Fibroblast of lung (primary cell): Measurements from ENCODE around the gene DRC3.

Experiments
- EZH2 ChIP-seq: IDR thresholded peaks from 2 replicates; pipeline ENCODE4 v1.5.1; 2012; ENCODE audit warnings: low read length, control low read depth, mild to moderate bottlenecking; ENCODE audit errors: missing control alignments
- TF ChIP-seq, protein P1 (sequence below), 2 donors: IDR thresholded peaks in 1 of 2; conservative IDR thresholded peaks in 1 of 2; 1 replicate in 1 of 2; 2 replicates in 1 of 2; pipeline ENCODE4 v1.5.1; 2011 to 2012; ENCODE audit warnings: low read length in 2 of 2, control low read depth in 1 of 2, inconsistent platforms in 1 of 2, low read depth in 1 of 2, mild to moderate bottlenecking in 1 of 2

DNA sequence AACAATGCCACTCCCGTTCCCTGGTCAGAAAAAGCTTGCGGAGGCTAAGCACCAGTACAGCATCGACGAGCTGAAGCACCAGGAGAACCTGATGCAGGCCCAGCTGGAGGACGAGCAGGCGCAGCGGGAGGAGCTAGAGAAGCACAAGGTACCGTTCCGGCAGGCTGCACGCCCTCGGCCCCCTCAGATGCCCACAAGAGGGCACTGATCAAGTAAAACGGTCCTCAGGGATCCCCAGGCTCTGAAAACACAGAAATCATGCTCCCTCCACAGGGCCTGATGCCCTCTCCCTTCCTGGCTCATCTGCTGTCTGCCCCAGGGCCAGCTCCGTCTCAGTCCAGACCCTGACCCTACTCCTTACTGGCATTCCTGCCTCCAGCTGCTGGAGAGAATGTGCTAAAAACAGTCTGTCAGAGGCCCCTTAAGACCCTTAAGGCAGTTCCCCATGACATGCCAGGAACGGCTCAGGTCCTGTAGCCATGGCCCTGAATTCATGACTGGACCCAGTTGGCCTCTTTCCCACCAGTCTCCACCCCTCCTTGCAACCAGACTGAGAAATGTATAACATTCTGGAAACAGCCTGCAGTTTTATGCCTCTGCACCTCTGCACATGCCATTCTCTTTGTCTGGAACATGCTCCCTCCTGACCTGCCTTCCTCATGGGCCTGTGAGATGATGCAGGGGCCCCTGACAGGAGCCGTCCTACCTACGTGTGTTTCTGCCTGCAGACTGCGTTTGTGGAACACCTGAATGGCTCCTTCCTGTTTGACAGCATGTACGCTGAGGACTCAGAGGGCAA, 21.8 kb downstream of the DRC3 start:
- TF ChIP-seq EZH2, result no peak
- TF ChIP-seq, protein P1, sequence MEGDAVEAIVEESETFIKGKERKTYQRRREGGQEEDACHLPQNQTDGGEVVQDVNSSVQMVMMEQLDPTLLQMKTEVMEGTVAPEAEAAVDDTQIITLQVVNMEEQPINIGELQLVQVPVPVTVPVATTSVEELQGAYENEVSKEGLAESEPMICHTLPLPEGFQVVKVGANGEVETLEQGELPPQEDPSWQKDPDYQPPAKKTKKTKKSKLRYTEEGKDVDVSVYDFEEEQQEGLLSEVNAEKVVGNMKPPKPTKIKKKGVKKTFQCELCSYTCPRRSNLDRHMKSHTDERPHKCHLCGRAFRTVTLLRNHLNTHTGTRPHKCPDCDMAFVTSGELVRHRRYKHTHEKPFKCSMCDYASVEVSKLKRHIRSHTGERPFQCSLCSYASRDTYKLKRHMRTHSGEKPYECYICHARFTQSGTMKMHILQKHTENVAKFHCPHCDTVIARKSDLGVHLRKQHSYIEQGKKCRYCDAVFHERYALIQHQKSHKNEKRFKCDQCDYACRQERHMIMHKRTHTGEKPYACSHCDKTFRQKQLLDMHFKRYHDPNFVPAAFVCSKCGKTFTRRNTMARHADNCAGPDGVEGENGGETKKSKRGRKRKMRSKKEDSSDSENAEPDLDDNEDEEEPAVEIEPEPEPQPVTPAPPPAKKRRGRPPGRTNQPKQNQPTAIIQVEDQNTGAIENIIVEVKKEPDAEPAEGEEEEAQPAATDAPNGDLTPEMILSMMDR (conservative IDR thresholded peaks at IDR 0.05 in 1 of 2, IDR thresholded peaks at IDR 0.05 in 1 of 2; ENCODE audit: low read depth in 1 of 2, low read length in 2 of 2), result peak; percentile 24 to 45
